HG02759 (cell line): ENCODE results near the gene CPM.
"Not testable (repeated sequence)": the region's sequence is repeated elsewhere in the genome, so short reads cannot be mapped to it uniquely, and the experiment has no call there.

Experiments
- ATAC-seq: cut with Tn5 transposase; IDR thresholded peaks from one replicate; pipeline ENCODE4 v1.9.1; 2021; ENCODE audit warnings: mild to moderate bottlenecking, moderate library complexity; ENCODE audit not compliant: unreplicated experiment

CPM gene

DNA sequence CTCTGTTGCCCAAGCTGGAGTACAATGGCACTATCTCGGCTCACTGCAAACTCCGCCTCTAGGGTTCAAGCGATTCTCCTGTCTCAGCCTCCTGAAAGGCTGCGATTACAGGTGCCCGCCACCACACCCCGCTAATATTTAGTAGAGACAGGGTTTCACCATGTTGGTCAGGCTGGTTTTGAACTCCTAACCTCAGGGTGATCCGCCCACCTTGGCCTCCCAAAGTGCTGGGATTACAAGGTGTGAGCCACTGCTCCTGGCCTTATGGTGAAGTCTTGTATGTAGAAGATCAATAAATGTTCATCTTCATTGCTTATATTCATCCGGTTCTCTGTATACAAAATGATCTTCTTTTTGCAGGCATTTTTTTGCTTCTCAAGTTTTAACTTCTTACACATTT, 77.2 kb downstream of the CPM start:
- ATAC-seq, result no peak

DNA sequence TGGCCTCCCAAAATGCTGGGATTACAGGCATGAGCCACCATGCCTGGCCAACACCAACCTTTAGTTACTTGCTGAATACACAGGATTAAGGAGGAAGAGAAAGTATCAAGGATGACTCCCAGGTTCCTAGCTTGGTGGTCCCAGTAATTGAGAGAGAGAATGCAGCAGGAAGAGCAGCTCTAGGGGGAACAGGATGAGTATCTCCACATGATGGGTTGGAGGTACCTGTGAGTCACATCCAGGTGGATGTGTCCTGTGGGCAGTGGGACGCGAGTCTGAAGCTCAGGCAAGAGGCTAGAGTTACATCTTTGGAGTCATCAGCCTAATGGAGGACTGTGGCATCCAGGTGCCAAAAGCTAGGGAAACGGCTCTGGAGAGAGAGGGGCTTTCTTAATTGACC, 77.9 kb downstream of the CPM start:
- ATAC-seq, result no peak

DNA sequence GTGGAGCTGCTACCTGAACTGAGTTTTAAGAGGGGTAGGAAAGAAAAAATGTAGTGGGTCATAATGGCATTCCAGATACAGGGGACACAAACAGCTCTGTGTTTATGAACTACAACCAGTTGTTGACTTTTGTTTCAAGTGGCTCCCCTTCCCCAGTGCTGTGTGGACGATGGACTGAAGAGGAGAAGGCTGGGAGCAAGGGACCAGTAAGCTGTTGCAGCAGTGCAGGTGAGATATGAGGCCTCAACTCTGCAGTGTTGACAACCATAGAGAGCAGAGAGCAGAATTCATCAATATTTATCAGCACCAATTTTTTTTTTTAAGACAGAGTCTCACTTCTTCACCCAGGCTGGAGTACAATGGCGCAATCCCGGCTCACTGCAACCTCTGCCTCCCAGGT, 78.4 kb downstream of the CPM start:
- ATAC-seq, result no peak

DNA sequence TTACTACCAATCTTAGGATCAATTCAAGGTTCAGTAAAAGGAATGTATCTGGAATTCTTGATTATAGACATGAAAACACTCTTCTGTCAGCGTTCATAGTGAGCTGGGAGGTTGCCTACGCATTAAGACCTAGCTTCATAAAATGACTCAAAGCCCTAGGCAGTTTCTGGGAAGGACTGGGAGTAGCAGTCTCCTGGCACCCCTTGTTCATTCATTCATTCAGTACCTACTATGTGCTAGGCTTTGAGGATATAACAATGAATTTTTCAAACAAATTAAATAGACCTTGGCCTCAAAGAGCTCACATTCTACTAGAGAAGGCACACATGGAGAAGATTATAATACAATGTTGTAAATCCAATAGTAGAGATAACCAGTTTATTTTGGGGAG, 78.9 kb downstream of the CPM start:
- no peak for ATAC-seq

DNA sequence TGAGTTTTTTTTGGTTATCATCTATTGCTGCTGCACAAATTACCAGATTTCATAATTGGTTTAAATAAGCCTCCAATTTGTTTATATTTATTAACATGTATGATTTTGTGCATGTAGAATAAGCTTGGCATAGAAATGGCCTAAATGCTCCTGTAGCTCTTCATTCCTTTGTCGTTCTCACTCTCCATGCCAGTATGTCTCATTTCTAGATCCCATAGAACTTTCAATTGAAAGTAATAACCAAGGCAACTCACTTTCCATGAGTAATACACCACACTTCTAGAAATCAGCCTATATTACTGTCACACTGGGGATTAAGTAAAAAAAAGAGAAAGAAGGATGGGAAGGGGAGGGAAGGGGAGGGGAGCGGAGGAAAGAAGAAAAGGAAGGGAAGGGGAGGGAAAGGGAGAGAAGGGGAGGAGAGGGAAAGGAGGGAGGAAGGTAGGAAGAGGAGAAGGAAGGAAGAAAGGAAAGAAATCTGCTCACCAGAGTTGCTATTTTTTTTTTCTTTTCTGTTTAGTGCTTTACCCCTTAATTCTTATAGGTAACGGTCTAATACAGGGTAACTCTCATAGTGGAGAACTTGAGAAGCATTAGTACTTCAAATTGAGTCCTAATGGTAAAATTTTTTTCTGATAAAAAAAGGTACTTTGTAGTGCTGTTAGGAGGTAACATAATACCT, 79.4 kb downstream of the CPM start:
- no peak for ATAC-seq

DNA sequence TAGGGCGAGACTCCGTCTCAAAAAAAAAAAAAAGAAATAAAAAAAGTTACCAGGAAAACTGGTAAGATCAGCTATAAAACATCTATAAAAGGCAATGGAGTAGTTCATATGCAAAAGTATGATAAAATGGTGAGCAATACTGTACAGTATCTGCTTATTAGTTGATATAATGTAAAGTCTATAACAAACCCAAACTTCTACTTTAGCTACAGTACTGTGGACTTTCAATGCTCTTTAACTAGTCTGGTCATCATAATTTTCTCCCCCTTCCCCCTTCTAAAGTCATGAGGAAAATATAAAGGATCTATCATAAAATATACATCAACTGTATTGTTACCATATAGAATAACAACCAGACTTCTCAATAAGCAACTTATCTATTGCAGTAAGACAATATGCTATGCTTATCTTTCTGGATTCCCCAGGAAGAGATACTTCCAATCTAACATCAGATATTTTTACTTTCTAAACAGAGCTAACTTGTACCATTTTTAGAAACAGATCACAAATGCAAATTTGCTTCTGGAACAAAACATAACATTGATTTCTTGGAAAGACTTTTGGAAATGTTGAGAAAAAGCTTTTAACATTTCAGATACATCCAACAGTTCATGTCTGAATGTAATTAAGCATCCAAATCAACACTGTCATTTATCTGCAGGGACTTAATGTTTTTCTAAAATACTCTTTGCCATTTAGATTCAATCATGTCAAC, 81.2 kb downstream of the CPM start:
- no peak for ATAC-seq

DNA sequence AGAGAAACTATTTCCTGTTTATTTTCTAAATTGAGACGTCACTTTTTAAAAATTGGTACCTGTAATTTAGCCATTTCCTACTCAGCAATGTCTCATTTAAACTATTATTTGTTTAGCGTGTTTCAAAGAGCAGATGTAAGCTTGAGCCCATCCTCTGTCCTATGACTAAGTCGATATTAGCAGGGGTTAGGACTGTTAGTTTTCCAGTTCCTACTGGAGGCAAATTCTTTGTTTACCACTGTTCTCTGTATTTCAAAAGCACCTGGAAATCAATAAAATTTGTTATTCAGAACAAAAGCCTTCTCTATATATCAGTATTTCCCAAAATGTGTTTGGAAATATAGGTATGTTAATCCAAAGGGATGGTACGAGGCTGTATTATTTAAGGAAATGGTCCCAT, 82.6 kb downstream of the CPM start:
- ATAC-seq, result no peak

DNA sequence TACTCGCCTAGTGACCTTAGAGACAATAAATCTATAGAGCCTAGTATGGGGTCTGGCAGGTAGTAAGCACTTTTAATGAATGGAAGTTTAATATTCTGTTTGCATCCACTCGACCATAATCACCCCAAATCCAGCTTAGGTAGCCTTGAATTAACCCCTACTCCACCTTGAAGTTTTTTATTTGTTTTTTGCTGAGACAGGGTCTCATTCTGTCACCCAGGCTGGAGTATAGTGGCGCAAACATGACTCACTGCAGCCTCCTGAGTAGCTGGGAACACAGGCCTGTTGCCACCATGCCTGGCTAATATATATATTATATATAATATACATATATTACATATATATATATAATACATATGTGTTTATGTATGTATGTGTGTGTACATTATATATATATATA, 86.2 kb downstream of the CPM start:
- no peak for ATAC-seq

DNA sequence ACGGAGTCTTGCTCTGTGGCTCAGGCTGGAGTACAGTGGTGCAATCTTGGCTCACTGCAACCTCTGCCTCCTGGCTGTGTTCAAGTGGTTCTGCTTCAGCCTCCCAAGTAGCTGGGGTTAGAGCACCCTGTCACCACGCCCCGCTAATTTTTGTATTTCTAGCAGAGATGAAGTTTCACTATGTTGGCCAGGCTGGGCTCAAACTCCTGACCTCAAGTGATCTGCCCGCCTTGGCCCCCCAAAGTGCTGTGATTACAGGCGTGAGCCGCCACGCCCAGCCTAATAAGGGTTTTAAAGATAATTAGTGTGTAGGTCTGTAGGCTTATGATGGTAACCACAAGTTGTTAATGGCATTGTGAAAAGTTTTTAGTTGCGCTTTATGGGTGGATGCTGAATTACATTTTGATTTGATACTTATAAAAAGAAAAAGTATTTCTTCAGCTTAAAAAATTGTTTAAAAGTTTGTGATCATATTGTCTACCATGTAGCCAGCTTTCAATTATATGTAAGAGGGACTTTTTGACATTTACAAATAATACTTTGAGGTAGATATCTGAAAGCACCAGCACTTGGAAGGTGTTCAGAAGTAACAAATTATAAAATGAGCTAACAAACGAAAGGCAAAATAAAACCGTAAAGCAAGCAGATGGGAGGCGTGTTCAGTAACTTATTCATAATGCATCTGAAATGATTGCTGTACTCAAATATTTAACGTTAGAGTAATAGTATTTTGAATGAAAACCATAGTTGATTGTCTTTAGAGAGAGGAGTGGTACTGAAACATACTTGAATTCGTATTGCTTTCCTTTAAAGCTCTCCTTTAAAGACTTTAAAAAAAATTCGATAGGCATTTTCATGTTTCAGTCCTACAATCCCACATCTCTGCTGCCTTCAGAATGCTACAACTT, 87.9 kb downstream of the CPM start:
- no peak for ATAC-seq

DNA sequence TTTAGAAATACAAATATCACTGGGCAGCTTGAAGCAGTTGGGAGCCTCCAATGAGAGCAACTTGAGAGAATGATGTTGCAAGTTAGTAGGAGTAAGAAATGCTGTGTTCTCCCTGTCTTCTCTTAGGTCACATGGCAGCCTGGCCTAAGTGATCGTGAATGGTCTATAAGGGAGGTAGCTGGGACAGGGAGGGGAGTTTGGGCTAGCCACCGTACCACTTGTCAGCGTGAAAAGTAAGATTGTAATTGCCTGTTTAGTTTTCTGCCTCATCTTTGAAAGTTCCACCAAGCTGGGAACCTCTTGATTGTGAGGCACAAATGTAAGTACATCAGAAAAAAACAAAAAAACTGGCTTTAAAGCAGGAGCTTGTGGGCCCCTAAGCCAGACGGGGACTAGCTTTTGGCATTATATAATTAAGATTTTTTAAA, 88.6 kb downstream of the CPM start:
- no peak for ATAC-seq

DNA sequence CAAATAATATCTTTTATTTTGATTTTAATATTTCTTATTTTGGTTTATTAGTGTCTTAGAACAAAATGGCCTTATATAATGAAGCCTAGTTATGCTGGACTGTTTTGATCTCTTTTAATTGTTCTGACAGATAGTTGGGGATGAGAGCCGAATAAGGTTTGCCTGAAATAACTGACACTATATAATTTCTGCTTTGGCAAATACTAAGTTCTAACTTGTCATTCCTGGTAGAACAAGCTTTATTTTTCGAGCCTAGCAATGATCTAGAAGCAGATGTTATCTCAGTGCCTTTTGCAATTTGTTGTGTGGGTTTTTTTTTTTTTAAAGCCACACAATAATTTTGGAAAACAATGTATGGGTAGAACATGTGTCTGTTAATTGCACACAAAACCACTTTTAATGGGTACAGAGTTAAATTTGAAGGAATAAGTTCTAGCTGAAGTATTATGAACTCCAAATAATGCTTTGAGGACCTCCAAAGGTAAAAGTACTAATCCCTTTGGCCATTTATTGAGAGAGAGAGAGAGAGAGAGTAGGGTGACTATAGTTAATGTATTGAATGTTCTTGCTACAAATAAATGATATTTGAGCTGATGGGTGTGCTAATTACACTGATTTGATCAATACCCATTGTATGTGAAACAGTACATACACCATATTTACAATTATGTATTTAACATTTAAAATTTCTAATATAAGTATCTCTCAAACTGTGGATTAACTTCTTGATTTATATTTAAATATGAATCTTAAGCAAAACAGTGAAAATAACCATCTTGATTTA, 90.0 kb downstream of the CPM start:
- ATAC-seq, result no peak

DNA sequence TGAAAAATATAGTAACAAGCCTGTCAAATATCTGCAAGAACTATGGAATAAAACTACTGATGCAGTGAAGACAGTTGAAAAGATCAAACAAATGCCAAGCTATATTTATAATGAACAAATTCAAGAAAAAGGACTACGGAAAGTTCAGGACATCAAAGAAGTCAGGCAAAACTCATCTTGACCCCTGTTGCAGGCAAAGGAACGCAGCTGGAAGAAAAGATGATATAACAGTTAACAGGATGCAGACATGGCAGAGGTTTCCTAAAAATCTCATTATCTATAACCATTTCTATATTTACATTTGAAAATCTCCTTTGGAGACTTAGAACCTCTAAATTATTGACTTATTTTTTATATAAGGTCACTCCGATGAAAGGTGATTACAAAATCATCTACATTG, 90.8 kb downstream of the CPM start:
- no peak for ATAC-seq

DNA sequence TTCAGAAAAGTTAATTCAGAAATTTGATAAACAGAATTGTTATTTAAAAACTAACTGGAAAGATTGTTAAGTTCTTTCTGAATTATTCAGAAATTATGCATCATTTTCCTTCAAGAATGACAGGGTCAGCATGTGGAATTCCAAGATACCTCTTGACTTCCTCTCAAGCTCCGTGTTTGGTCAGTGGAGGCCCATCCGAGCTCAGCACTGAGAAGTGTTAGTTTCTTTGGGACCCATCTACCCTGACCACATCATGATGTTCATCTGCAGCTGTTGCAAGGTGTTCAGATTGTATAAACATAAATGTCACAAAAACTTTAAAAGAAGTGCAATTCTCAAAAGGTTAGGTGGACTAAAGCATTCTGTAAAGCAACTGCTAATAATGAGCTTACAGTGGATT, 91.3 kb downstream of the CPM start:
- ATAC-seq, result no peak

DNA sequence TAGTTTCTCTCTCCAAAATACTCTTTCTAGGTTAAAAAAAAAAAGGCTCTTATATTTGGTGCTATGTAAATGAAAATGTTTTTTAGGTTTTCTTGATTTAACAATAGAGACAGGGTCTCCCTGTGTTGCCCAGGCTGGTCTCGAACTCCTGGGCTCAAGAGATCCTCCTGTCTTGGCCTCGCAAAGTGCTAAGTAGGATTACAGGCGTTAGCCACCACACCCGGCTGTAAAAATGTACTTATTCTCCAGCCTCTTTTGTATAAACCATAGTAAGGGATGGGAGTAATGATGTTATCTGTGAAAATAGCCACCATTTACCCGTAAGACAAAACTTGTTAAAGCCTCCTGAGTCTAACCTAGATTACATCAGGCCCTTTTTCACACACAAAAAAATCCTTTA, 91.8 kb downstream of the CPM start:
- not testable (repeated sequence) for ATAC-seq

DNA sequence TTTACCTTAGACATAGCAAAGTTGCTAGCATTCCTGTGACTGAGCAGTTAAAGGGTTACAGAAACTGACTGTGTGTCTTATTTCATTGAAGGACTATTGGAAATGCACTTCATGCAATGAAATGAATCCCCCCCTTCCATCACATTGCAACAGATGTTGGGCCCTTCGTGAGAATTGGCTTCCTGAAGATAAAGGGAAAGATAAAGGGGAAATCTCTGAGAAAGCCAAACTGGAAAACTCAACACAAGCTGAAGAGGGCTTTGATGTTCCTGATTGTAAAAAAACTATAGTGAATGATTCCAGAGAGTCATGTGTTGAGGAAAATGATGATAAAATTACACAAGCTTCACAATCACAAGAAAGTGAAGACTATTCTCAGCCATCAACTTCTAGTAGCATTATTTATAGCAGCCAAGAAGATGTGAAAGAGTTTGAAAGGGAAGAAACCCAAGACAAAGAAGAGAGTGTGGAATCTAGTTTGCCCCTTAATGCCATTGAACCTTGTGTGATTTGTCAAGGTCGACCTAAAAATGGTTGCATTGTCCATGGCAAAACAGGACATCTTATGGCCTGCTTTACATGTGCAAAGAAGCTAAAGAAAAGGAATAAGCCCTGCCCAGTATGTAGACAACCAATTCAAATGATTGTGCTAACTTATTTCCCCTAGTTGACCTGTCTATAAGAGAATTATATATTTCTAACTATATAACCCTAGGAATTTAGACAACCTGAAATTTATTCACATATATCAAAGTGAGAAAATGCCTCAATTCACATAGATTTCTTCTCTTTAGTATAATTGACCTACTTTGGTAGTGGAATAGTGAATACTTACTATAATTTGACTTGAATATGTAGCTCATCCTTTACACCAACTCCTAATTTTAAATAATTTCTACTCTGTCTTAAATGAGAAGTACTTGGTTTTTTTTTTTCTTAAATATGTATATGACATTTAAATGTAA, 93.5 kb downstream of the CPM start:
- ATAC-seq, result no peak

DNA sequence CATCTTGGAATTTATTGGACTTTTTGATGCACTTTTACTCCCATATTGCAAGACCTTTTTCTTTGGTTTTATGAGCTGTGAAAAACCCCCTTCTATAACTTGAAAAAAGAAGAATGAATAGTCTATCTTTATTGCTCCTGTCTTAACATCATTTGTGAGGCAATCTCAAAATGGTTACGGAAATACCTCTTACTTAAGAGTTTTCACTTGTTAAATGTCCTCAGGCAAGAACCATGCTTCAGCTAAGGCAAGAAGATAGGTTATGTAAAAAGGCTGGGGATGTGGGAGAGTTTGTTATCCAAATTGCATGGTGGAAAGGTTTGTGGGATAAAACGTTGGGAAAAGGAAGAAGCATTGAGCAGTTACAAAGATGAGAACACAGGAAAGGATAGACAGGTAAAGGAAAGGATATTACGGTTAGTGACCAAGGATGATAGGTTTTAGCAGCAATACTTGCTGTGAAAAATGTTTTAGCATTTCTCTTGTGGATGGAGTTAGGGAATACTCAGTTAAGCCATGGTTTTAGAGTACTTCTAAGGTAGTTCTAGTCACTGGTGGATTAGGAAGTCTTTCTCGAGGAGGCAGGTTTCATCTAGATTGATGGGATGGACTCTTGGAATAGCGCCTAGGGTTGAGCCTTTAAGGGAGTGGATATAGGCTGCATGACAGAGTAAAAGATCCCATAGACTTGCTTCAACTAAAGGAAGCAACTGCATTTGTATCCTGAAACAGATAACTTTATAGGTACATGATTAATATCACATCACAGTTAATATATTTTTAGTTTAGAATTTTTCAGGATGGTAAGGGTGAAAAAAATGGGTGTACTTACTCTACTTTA, 94.7 kb downstream of the CPM start:
- ATAC-seq, result no peak

DNA sequence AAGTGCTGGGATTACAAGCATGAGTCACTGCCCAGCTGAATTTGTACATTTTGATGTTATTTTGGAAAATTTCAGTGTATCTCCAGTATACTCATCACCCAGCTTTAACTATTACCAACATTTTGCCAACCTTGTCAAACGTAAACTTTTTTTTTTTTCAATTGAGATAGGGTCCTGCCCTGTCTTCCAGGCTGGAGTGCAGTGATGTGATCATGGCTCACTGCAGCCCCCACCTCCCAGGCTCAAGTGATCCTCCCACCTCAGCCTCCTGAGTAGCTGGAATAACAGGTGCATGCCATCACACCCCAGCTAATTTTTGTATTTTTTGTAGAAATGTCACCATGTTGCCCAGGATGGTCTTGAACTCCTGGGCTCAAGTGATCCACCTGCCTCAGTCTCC, 95.8 kb downstream of the CPM start:
- no peak for ATAC-seq

DNA sequence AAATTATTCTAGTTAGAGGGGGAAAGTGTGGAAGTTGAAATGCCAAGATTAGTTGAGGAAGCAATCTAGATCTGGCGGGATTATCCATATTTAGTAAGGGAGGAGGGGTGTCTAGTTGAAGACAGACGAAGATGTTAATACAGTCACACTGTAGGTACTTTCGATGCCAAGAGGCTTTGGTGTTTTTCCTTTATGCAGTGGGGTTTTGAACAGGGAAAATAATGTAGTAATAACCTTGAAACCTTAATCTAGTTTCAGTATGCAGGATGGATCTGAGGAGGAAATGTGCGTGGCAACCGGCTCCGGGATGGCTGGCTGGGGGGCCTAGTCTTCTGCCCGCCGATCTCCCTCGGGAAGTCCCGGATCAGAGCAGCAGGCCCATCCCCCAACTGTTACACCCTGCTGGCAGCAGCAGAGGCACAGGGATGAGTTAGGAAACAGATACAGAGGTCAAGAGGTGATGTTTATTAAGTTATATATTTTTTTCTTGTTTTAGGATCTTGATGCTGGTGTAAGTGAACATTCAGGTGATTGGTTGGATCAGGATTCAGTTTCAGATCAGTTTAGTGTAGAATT, 97.5 kb downstream of the CPM start:
- ATAC-seq, result no peak

DNA sequence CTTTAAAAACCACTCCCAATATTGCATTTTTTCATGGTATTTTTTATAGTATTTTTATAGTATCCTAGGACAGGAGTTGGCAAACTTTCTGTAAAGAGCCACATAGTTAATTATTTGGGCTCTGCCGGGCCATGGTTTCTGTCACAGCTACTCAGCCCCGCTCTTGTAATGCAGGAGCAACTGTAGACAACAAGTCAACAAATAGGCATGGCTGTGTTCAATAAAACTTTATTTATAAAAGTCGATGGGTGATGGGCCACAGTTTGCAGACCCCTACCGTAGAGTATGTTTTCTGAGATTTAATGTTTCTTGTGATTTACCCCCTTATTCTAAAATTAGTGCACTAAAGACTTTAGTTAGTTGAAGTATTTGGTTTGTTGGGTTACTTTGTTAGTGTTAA, 99.5 kb downstream of the CPM start:
- ATAC-seq, result no peak
